HG02973 (cell line): Measurements from ENCODE around the gene TGFBI.

Experiments used
- ATAC-seq: cut with Tn5 transposase; IDR thresholded peaks from one replicate; pipeline ENCODE4 v1.9.1; 2021; ENCODE audit warnings: moderate library complexity; ENCODE audit not compliant: unreplicated experiment

The TGFBI gene

DNA sequence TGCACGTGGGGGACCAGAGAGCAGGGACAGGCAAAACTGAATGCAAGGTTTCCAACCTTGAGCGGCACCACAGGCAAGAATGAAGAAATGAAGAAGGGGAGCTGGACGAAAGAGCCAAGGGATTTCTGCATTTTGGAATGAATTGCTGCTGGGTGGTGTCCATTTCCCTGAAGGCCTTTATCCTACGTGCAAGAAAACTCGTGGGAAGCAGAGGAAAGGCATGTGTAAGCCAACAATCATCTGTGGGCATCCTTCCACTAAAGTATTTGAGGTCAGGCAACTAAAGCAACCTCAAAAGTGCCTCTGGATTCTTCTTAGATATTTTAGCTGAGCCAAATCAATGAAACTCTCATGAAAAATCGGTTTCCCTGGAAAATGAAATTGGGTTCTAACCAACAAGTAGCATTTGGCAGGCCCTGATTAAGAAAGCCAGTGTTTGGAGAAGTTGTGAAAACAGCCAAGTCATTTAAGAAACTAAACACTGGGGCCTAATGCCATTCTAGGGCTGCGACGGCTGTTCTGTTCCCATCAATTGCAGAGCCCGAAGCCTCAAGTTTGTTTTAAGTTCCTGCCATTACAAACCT lies 4.7 kb upstream of the TGFBI start:
- ATAC-seq = no peak

DNA sequence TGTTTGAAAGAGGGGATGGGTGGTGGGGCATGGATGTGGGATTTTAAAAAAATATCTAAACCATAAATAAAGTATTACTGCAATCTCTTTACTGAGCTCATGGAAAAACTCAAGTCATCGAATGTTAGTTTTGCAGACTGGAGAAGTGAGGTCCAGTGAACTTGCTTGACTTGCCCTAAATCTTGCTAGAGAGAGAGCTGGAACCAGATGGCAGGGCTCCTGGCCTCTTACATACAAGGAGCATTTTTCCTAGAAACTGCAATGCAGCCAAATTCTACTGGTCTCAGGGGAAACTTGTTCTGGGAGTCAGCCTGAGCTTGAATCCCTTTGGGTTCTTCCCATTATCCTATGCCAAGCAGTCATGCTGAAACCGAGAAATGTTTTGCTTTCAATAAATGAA lies 2.9 kb upstream of the TGFBI start:
- no peak for ATAC-seq

DNA sequence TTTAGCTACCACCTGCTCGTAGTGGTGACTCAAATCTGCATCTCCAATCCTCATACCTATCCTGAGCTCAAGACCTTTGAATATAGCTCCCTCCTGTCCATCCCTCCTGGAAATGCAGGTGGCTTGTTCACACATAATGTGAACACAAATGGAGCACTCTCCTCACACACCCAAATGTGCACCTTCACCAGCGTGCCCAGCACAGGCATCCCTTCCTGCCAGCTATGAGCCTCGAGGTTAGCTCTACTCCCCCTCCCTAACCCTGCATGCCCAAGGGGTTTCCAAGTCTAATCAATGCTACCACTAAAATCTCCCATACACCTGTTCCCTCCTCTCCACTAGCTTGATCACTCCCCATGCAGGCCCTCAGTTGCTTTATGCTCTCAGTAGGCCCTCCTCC lies 2.2 kb upstream of the TGFBI start:
- ATAC-seq = no peak

DNA sequence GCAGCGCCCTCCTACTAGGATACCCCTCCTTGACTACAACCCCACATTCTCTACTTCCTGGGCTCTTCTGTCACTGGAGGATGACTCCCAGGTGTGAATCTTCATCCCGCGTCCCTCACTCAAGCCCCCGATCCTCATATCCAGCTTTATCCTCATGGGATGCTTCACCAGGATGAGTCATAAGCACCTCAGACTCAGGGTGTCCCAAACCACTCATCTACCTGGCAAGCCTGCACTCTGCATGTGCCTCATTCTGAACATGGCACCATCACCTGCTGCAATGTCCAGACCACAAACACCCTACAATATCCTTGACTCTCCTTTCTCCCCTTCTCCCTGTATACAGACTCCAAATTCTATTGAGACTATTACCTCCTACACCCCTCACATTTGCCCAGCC lies 1.5 kb upstream of the TGFBI start:
- no peak for ATAC-seq

DNA sequence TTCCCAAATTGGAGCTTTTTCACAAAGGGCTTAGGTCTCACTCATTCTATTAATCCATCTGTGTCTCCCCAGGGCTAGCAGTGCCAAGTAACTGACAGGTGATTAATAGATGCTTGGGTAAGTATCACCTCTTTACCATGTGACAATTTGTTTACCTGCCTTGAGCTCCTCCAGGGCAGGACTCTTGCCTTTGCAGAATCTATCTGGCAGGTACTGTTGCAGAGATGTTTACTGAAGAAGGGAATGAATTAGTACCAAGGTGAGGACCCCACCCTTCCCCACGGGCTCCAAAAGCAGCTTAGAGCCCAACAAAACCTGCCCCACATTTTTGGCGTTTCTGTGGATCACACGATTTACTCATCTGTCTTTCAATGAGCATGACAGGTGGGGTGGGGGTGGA lies 698 bp upstream of the TGFBI start:
- ATAC-seq = no peak

DNA sequence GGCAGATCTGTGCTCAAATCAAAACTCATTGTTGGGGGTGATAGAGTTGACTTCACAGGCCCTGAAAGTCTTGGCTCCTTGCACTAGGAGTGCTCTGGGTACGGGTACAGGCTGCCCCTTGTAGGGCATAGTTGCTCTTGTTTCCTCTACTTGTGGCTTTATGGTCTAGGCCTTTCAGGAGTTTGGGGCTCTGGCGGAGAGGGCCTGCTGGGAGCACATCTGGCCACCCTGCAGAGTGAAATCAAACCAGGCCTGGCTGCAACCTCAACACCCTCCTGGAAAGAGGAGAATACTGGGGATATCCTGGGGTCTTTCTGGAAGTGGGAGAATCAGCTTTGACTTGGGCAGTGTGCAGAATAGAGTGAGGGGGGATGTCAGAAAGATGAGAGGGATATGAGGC lies 1.5 kb downstream of the TGFBI start:
- no peak for ATAC-seq

DNA sequence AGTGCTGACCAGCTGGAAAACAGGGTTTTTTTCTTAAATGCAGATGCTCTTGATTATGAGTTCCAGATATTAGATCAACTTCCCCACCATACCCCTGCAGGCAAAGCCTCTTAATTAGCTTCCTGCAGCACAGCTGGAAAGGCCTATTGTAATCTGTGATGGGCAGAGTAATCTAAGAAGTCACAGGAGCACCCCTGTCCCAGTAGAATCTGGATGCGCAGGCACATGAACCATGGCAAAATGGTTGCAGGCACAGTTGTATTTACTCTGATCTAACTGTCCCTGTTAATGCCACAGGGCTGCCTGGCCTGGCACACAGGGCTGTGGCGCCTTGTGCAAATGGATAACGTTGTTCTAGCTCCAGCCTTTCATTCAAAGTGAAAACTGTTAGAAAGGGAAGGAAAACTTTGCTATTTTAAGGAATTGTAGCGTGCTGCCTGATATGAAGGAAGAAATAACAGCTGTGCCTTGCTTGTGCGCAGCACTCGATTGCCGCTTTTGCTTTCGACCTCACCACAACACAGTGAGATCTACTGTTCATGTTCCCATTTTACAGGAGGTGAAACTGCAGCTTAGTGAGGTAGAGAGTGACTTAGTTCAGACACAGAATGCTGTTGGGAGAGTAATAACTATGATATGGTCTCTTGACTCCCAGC lies 2.3 kb downstream of the TGFBI start:
- ATAC-seq = no peak

DNA sequence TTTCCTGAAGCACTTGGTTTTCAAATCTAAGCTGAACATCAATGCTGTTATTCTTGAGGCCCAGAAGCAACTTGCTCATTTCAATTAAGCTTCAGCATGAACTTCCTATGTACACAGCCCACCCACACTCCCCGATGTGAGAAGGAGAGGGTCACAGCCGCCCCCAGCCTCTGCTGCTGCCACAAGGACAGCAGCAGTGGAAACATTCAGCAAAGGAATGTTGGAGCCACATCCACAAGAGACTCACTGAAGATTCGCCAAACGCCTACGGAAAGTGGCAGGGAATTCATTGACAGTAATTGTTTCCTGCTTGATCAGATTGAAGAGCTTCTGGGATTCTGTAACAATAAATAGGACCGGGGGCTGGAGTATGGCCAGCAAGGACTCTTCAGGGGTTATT lies 2.9 kb downstream of the TGFBI start:
- ATAC-seq = no peak

DNA sequence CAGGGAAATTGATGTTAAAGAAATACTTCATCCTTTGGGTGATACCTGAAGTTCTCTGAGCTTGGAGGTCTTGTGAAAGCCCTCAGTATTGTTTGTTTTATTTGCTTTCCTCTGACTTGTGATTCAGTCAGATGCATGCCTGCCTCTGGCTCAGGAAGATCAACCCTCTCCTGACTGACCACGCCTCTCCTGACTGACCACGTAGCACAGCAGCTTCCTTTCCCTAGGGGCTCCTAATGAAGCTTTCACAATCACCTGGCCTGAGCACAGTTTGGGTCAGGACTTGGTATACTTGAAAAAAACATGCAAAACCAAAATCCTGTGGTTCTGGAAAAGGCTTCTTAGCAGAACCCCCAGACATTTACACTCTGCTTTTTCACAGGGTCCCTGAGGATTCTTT lies 3.8 kb downstream of the TGFBI start:
- no peak for ATAC-seq

DNA sequence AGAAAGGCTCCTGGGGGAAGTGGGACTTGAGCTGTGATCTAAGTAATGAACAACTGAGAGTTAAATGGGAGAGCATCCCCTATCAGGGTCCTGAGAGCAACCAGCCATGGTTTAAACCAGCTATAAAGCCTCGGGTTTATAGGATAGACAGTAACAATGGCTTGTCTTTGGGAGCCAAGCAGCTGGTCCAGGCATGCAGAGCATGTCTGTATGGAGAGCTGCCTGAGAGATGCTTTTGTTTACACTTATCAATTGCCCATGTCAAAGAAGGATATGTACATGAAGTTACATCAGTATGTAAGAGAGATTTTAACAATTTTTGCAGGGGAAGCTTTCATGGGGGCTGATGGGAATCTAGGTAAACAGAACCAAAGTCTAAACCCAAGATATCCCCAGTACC lies 4.4 kb downstream of the TGFBI start:
- no peak for ATAC-seq

DNA sequence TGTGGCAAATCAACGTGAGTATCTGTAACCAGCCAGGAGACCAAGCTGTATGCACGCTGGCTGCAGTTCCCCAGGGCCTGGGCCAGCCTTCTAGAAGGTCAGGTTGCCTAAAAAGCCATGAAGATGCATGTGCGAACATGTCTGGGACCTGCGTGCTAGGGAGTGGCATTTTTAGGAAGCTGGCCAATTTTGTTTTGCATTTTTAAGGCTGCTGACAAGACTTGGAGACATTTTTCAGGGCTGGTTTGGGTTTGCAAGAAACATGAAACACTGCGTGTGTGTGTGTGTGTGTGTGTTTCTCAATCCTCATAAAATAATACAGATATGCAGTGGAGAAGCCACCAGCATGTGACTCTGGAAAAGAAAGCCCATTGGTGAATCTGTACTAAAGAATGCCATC lies 5.1 kb downstream of the TGFBI start:
- ATAC-seq = no peak

DNA sequence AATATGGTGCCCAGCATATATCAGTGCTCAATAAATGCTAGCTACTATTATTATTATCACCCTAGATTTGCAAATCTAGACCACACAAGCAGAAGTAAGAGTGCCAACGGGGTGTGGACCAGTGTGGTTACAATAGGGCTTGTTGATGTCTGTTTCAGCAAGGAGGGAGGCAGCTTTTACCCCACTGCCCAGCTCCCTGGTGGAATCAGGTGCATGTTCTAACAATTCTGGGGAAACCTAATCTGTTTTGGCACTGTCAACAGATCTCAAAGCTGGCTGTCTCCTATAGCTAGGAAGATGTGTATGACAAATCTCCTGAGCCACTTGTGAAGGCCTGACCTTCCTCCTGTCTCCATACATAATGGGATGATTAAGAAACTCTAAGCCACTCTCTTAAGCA lies 5.7 kb downstream of the TGFBI start:
- no peak for ATAC-seq

DNA sequence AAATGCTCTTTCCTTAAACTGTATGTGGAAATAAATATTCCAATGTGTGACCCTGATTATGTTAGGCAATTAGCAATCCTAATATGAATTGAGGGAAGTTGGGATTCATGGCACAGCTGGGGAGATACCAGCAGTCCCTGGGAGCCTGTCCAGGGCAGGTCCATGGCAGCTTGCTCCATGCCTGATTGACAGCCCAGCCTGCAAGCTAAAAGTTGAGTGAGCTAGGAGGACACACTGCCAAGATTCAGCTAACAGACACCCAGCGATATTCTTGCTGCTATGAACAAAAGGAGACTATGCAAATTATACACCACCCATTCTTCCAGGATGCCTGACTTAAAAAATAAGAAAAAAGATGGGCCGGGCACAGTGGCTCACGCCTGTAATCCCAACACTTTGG lies 6.2 kb downstream of the TGFBI start:
- no peak for ATAC-seq

DNA sequence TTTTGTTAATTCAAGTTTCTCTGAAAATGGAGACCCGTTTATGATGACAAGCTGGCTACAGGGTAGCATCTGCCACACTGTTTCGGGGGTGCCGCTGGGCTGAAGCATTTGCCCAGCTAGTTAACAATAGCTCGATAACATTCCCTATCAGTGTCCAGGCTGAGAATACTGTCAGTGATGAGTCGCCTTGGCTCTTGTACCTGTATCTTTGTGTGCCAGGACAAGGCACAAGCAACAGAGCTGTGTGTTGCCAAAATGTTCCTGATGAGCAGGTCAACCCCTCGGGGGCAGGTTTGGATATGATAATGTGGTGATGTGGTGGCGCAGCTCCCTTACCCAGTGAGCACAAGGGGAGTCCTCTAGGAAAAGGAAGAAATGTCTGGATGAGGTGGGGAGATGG lies 7.0 kb downstream of the TGFBI start:
- no peak for ATAC-seq

DNA sequence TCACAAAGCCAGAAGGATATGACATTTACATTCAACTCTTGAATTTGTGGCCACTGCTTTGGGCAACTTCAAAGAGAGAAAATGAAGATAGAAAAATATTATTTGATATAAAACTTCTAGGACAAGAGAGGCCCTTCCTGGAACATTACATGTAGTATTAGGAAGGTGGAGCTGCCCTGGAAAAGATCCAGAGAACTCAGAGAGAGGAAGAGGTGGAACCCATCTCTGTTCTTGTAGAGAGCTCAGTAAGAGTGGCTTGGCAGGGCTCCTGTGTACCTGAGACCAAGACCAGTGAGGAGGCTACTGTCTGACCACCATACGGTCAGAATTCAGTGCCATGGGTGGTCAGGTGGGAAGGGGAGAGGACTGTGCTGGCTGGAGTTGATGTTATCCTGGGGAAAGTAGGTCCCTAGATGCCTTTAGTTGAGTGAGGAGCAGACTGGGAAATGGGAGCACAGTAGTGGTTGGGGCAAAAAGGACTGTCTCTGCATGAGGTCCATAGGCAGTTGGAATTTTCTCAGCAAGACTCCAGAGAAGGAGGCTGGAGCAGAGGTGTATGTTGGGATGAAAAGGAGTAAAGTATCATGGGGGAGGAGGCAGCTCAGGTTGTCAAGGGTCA lies 7.6 kb downstream of the TGFBI start:
- no peak for ATAC-seq

DNA sequence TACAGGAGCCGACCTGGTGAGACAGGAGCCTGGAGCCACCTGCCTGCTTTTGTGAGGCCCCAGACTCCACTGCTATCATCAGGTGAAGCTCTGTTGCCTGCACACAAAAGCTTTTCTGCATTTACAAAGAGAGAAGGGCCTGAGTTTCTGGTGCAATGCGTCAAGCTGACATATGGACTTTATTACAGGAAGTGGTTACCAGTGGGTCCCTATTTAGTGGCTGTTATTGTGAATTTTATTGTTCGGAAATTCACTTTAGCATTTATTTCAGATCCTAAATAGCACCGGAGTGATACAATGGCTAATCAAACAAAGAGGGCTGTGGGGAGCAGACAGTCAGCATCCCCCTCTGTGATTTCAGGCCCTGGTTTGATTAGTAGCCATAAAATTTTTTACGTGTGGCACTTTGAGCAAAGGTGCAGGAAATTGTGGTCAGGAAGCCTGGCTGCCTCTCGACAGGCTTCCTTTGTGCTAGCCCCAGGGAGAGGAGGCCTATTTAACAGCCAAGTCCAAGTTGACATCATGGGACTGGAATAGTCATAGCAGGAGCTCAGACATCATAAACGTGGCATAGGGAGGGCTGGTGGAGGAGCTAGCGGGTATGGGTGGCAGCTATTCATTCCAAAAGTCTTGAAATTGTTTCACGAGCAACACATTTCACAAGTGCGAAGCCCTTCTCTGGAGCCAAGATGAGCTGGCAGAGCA lies 8.4 kb downstream of the TGFBI start:
- ATAC-seq = peak; percentile 60

DNA sequence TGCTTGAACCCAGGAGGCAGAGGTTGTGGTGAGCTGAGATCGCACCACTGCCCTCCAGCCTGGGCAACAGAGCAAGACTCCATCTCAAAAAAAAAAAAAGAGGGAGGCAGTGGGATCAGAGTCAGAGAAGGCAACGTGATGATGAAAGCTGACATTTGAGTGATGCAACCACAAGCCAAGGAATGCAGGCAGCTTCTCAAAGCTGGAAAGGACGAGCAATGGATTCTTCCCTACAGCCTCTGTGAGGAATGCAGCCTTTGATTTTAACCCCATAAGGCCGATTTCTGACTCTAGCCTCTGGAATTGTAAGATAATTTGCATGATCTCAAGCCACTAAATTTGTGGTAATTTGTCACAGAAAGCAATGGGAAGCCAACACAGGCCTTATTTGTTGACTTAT lies 9.8 kb downstream of the TGFBI start:
- no peak for ATAC-seq

DNA sequence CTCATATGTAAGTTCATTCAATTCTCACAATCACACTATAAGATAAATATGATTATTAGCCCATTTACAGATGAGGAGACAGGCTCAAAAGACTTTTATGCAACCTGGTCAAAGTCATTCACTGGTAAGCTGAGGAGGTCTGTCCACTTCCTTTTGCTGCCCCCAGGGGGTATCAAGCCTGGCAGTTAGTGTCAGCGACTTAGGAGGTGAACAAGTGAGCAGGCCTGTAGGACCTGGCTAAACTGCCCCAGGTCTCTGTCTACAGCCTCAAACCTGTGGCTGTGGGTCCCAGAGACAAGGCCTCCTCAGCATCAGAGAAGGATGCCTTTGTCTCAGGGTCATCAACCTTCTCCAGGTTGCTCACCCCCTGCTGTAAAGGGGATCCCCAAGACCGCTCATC lies 10.4 kb downstream of the TGFBI start:
- no peak for ATAC-seq

DNA sequence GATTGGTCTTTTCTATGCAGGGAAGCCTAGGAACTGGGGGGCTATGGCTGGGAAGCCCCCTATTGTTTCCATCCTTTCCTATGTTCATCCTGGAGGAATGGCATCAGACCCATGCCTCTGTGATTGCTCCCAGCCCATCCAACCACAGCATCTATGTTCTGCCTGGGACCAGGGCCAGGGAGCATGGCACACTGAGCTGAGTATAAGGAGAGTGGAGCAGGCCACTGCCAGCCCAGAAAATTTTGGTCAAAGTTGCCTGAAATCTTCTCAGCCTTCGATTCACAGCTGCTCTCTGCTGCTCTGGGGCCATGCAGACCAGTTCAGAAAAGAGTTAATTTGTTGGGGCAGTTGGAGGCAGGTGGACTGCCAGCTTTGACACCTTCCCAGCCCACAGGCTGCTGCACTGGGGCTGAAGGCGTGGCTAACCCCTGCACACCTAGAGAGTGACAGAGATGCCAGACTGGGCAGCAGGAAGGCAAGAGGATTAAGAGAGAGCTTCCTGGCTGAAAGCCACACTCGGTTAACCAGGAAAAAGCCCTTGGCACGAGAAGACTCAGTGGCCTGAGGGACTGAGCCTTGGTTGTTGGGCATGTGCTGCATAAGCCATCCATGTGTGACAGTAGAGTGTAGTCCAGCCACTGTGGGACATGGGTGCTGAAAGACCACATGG lies 12.1 kb downstream of the TGFBI start:
- ATAC-seq = no peak

DNA sequence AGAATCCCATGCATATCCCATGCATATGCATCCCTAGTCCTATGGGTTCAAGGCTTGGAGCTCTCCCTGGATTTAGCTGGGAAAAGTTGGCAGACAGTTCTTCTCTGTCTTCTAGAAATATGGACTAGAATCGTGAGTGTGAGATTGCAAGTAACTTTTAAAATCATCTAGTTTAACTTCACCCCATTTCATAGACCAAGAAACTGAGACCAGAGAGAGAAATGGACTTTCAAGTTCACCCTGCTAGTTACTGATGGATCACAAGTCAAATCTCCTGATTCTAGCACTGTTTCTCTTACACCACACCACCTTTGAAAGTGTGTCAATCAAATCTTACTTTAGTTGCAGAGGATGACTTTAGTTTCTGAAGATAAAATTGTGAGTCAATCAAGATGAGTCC lies 13.4 kb downstream of the TGFBI start:
- ATAC-seq = no peak

DNA sequence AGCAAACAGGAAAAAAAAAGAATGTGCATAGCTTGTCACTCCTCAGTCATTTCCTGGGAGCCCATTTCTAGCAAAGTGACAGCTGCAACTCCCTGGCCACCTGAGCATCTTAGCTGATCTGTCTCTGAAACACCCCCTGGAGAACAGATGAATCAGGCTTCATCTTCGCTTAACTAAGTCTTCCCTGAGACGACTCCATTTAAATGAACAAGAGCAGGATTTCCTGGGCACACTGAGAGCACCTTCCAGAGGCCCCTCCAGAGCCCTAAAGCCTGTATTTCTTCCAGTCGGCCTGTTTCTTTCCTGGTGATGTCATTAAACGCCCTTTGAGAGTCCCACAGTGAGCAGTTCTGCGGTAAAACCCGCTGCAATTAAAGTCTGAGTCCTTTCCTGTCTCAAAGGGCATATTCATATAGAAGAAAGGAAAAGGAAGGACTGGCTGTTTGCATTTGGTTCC lies 13.9 kb downstream of the TGFBI start:
- no peak for ATAC-seq

DNA sequence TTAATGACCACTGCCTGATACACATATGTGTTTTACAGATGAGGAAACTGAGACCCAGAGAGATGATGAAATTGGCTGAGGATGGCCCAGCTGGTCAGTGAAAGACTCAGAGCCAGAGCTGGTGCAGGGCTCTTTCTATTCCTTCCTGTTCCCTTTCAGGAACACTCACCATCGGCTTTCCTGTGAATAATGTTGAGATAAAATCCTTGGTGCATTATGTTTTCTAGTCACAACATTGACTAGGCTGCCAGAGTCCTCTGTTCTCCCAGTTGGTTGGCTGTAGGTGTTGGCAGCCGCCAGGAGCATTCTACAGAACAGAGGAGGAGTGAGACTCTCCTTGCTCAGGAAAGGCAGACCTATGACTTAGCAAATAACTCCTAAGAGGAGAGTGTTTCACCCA lies 14.8 kb downstream of the TGFBI start:
- ATAC-seq = no peak
